Keratinocyte (primary cell): Measurements from ENCODE around the gene SYTL1.
A peak's percentile ranks its signal among the peaks of the same experiment; 100 is the strongest.

Experiments
- CTCF ChIP-seq, 3 experiments: IDR thresholded peaks in 1 of 3; conservative IDR thresholded peaks in 1 of 3; optimal IDR thresholded peaks in 1 of 3; 2 replicates in 2 of 3; 3 replicates in 1 of 3; pipeline versions ENCODE3 to v1.5.1; 2011; ENCODE audit warnings: low read length in 3 of 3, mild to moderate bottlenecking in 3 of 3, moderate library complexity in 2 of 3, control low read depth in 1 of 3, inconsistent platforms in 1 of 3; ENCODE audit not compliant: insufficient read depth in 2 of 3; ENCODE audit errors: extremely low read depth in 1 of 3
- EZH2 ChIP-seq: IDR thresholded peaks from one replicate; pipeline ENCODE4 v1.6.1; 2012; ENCODE audit warnings: inconsistent platforms, mild to moderate bottlenecking, low read length, moderate library complexity

DNA sequence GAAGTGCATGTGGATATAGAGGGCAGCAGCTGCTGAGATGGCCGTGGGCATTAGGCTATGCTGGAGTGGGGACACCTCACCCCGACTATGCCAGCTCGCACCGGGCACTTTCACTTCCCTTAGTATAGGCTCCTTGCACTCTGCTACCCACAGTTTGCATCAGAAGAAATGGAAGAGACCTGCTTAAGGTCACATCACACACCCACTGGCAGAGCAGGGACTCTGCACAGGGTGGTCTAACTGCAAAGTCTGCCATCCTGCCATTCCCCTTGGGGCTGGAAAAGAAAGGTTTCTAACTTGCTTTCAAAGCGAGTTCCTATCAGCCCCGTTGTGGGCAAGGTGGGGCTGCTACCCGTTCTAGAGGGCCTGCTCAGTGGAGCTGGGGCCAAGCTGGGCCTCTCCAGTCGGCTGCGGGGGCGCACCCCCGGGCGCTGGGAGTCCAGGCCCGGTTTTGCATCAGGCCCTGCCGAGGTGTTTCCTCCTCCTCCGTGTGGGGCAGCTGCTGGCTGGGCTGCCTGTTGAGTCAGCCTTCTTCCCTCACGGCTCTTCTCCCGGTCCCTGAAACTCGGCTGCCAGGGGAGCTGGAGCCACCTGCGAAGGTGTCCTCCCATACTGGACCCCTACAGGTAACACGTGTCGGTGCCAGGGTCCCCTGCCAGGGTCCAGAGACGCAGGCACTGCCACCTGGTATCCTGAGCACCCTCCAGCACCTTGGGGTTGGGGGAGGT lies at the start of gene SYTL1:
- peak in 1 of 3 experiments; percentile 15 for TF ChIP-seq CTCF (optimal IDR thresholded peaks at IDR 0.05 in 1 of 3, IDR thresholded peaks at IDR 0.05 in 1 of 3, conservative IDR thresholded peaks at IDR 0.05 in 1 of 3; ENCODE audit: extremely low read depth in 1 of 3, insufficient read depth in 2 of 3, low read length in 3 of 3)
- no peak for TF ChIP-seq EZH2
